Activated T-helper 1 cell treated with anti-CD3 and anti-CD28 coated beads, Interleukin-2, amount 50 U/mL, for 16 hours (primary cell): Measurements from ENCODE around the gene SNX32.

ENCODE experiments used
- DNase-seq, 2 donors: peaks; one replicate each; pipeline ENCODE4 v3.0.0-alpha.2; 2020; ENCODE audit warnings: low read depth in 1 of 2, low spot score in 1 of 2

SNX32 gene

GRCh38 chr11:65796726-65797601, 36.8 kb upstream of the SNX32 start:
- DNase-seq, result no peak

DNA sequence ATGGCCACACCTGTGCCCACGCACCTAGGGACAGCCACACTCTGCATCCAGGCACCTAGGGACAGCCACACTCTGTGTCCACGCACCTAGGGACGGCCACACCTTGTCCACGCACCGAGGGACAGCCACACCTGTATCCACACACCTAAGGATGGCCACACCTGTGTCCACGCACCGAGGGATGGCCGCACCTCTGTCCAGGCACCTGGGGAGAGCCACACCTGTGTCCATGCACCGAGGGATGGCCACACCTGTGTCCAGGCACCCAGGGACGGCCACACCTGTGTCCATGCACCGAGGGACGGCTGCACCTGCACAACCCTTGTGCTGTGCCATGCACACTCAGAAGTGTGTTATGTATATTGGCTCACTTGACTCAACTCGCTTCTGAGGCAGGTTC, 36.1 kb upstream of the SNX32 start:
- DNase-seq, result no peak

DNA sequence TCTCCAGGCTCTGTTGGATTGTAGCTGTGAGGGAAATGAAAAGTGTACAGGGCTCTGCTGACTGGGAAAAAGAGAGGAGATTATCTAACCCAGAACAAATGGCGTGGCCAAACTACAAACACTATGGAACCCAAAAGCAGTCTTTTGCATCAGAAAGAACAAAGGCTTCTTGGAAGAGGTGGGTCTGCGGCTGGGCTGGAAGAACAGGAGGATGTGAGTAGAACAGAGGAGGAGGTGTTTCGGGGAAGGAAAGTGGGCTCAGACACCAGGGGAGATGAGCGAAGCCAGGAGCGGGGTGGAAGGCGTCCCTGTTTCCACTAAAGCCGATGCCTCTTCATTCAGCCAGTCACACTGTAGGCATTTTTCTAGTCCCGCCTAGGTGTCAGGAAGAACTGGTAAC, 34.9 kb upstream of the SNX32 start:
- no peak for DNase-seq

- DNase-seq, result no peak
Observed at GRCh38 chr11:65801153-65801987, 32.4 kb upstream of the SNX32 start.

DNA sequence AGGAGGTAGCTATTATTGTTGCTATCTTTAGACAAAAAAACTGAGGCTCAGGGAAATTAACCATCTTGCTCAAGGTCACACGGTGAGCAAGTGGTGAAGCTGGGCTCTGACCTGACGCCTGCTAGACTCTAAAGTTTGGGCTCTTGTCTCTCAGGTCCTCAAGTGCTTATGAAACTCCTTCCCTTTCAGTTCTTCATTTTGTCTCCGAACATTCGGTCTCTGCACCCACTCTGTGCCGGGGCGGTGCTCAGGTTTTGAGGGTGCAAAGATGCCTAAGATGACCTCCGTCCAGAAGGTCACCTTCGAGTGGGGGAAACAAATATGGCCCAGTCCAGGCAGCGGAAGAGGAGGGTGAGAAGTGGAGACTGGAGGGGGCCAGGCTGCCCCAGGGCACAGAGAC, 30.9 kb upstream of the SNX32 start:
- no peak for DNase-seq

DNA sequence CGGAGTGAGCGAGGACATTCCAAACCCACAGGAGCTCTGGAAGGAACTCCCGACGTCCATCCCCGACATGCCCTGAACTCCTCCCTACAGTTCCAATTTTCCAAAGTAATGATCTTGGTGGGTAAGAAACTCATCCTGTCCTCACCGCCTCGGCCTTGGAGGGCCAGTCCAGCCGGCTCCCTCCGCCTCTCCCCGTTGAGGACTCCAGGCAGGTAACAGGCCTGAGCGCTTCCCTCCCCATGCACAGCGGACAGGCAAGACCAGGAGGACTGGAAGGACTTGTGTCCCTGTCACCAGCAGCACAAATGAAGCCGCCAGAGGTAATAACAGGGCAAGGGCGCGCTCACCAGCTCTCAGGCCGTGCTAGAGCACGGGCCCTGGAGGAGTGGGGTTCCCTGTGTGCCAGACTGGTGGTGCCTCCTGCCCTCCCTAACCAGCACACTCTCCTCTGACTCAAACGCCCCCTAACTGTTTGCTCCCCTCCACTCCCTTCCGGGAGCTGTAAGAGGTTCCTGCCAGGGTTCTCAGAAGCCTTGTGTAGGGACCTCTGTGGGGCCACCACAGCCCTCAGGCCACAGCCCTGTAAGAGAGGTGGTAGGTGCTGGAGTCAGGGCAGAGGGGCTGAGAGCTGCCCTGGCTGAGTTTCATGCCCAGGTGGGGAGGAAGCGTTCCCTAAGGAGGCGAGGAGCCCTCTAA, 29.8 kb upstream of the SNX32 start:
- DNase-seq, result no peak

DNA sequence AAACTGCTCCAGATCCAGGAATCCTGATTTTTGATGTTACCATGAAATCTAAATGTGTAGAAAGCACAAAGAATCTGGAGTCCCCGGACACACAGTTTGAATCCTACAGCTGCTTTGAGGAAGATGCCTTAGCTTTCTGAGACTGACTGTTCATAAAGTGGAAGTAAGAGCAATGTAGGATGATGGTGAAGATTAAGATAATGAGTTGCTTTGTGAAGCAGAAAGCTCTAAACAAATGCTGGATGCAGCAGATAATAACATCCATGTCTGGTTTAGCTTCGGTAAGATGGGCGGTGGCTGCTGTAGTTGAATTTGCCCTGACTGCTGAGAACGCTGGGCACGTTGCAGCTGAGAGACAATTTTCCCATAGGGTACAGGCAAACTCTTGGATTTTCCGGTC, 26.8 kb upstream of the SNX32 start:
- no peak for DNase-seq

DNA sequence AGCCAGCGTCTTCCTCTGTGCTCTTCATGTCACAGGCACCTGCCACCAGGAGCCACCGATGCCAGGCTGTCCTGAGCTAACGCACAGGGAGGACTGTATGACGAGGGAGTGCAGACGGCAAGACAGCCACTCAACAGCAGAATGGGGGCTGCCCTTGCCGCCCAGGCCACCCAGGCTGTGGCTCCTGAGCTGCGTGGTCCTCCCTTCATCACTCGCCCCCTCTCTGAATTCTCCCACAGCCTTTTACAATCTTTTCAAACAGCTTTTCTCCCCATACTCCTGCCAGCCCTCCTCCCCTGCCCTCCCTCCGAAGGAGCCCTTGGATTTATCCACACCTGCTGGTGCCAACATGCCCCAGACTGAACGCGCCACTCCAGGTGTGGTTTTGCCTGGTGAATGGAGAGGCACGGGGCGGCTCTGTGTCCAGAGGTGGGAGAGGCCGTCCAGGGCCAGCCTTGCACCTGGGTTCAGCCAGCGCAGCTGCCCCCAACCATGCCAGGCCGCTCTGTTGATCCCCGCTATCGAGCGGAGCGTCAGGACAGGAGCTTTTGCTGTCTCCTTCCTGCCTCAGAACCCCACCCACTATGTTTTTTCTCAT, 24.9 kb upstream of the SNX32 start:
- no peak for DNase-seq

GRCh38 chr11:65809496-65809895, 24.3 kb upstream of the SNX32 start:
- DNase-seq, result no peak

- no peak for DNase-seq
Observed at GRCh38 chr11:65810046-65810868, 23.5 kb upstream of the SNX32 start.

GRCh38 chr11:65811764-65812475, 21.8 kb upstream of the SNX32 start:
- no peak for DNase-seq

- no peak for DNase-seq
Observed at GRCh38 chr11:65814131-65814985, 19.4 kb upstream of the SNX32 start.

GRCh38 chr11:65814986-65815565, 18.7 kb upstream of the SNX32 start:
- no peak for DNase-seq

GRCh38 chr11:65816696-65817095, 17.1 kb upstream of the SNX32 start:
- no peak for DNase-seq

- no peak for DNase-seq
Observed at GRCh38 chr11:65817312-65817834, 16.4 kb upstream of the SNX32 start.

- DNase-seq, result peak; percentile 93 to 94
Observed at GRCh38 chr11:65817835-65818680, 15.7 kb upstream of the SNX32 start.

- DNase-seq, result no peak
Observed at GRCh38 chr11:65821107-65821506, 12.7 kb upstream of the SNX32 start.
